Uterus (tissue), 4 donors: ENCODE measurements around the gene PLK1. TPM values are rescaled to one million over a fixed set of nuclear protein-coding genes. Genes with fewer than 3 reads are reported as not detected.

Experiments used
- DNase-seq, 2 donors: peaks; one replicate each; pipeline ENCODE4 v3.0.0-alpha.2; 2019 to 2020
- H3K27ac ChIP-seq, 2 donors: fragments of 200-600 bp; sonication (generic); 1 replicate in 1 of 2; 2 replicates in 1 of 2; pipeline ENCODE4 v1.5.1; 2016 to 2018
- H3K27me3 ChIP-seq, 2 donors: fragments of 200-600 bp; sonication (generic); one replicate each; pipeline ENCODE4 v1.5.1; 2018 to 2019; ENCODE audit warnings: control low read depth in 1 of 2
- H3K36me3 ChIP-seq, 2 donors: fragments of 200-600 bp; sonication (generic); one replicate each; pipeline ENCODE4 v1.5.1; 2019; ENCODE audit warnings: control low read depth in 1 of 2
- H3K4me1 ChIP-seq, 2 donors: fragments of 200-600 bp; sonication (generic); one replicate each; pipeline ENCODE4 v1.5.1; 2018 to 2019; ENCODE audit warnings: control low read depth in 1 of 2
- H3K4me3 ChIP-seq, 2 donors: fragments of 200-600 bp; sonication (generic); 1 replicate in 1 of 2; 2 replicates in 1 of 2; pipeline ENCODE4 v1.5.1; 2018 to 2019; ENCODE audit warnings: mild to moderate bottlenecking in 1 of 2
- H3K9me3 ChIP-seq, 2 donors: fragments of 200-600 bp; sonication (generic); one replicate each; pipeline ENCODE4 v1.5.1; 2019; ENCODE audit warnings: control low read depth in 1 of 2
- POLR2A ChIP-seq, 2 donors: fragments of 450-650 bp; IDR thresholded peaks; one replicate each; pipeline ENCODE4 v1.6.1; 2016; ENCODE audit warnings: antibody characterized with exemption in 2 of 2, mild to moderate bottlenecking in 1 of 2, moderate library complexity in 1 of 2
- intact Hi-C: fragments of 100-400 bp; cut with DNase I; formaldehyde crosslinking; loops from one replicate; pipeline ENCODE4 v1.15.1; 2023; ENCODE audit warnings: low total_unique reads
- total RNA-seq, 4 donors: library from RNA; depleted of rRNA in 3 of 4; stranded (reverse); fragments of >200 nt in 3 of 4; gene quantifications; one replicate each; pipeline versions ENCODE4 v1.1.0 to v1.2.4, GENCODE V29; 2014 to 2023
- TF ChIP-seq, protein P1 (sequence below), 4 experiments: fragments of 200-600 bp in 2 of 4; fragments of 450-650 bp in 2 of 4; sonication (generic) in 2 of 4; IDR thresholded peaks; one replicate each; pipeline ENCODE4 v1.5.1; 2016 to 2019; ENCODE audit warnings: antibody characterized with exemption in 4 of 4, mild to moderate bottlenecking in 2 of 4, moderate library complexity in 1 of 4
- donor health status: DM: yes; HTN: yes; CAD: no.

The PLK1 gene
- total RNA-seq, 4 donors from 2014 or later = 3.4 to 10.7 (median 4.4) TPM; not detected in 1

DNA sequence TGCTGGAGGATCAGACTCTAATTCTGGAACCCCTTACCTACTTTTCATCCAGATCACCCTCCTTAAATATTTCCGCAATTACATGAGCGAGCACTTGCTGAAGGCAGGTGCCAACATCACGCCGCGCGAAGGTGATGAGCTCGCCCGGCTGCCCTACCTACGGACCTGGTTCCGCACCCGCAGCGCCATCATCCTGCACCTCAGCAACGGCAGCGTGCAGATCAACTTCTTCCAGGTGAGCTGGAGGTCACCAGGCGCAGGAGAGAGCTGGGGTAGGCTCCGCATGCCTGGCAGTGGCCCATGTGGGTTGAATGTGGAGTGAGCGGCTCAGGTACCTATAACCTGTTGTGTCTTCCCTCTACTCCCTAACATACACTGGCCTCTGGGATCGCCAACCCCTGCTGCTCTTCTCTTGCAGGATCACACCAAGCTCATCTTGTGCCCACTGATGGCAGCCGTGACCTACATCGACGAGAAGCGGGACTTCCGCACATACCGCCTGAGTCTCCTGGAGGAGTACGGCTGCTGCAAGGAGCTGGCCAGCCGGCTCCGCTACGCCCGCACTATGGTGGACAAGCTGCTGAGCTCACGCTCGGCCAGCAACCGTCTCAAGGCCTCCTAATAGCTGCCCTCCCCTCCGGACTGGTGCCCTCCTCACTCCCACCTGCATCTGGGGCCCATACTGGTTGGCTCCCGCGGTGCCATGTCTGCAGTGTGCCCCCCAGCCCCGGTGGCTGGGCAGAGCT is 10.9 kb downstream of the PLK1 start:
- no peak for DNase-seq
- no peaks in the 10 kb centered on the region for H3K4me1 ChIP-seq
- no peak overlapping the region for H3K27ac ChIP-seq
- H3K27me3 ChIP-seq = no peaks in the 10 kb centered on the region
- H3K36me3 ChIP-seq = no peaks in the 10 kb centered on the region
- intact Hi-C loops = no loop called here
- H3K4me3 ChIP-seq = no peak overlapping the region
- no peaks in the 10 kb centered on the region for H3K9me3 ChIP-seq
- TF ChIP-seq POLR2A (IDR thresholded peaks at IDR 0.05) = no peak
- TF ChIP-seq, protein P1, sequence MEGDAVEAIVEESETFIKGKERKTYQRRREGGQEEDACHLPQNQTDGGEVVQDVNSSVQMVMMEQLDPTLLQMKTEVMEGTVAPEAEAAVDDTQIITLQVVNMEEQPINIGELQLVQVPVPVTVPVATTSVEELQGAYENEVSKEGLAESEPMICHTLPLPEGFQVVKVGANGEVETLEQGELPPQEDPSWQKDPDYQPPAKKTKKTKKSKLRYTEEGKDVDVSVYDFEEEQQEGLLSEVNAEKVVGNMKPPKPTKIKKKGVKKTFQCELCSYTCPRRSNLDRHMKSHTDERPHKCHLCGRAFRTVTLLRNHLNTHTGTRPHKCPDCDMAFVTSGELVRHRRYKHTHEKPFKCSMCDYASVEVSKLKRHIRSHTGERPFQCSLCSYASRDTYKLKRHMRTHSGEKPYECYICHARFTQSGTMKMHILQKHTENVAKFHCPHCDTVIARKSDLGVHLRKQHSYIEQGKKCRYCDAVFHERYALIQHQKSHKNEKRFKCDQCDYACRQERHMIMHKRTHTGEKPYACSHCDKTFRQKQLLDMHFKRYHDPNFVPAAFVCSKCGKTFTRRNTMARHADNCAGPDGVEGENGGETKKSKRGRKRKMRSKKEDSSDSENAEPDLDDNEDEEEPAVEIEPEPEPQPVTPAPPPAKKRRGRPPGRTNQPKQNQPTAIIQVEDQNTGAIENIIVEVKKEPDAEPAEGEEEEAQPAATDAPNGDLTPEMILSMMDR (IDR thresholded peaks at IDR 0.05) = no peak

DNA sequence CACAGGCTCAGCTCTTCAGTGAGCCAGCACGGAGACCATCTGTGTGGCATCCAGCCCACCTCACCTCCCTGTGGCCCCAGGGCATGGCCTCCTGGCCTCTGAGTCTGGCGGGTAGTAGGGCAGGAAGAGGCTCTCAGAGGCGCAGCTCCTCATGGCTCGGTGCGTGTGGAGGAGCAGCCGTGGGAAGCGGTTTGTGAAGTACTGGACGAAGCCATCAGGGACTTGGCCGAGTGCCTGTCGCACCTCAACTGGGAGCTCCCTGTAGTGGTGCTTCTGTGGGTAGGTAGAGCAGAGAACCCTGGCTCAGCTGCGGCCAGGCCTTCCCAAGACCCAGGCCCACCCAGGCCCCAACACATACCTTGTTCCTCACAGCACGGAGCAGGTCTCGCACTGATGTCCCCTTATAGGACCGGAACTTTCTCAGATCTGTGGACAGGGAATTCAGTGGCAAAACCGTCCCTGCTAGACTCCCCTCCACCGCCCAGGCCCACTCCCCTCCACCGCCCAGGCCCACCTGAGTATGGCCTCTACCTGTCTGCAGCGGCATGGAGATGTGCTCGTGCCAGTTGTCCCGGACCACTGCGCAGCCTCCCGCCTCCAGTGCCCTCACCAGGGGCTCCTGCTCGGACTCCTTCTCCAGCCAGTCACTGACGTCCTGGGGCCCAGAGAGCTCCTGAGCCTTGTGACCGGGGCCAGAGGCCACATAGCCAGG is 12.2 kb downstream of the PLK1 start:
- Histone ChIP-seq H3K36me3 (no peaks in the 10 kb centered on the region), H3K27ac (no peak overlapping the region), H3K9me3 (no peaks in the 10 kb centered on the region), H3K27me3 (no peaks in the 10 kb centered on the region), H3K4me1 (no peaks in the 10 kb centered on the region), H3K4me3 (no peak overlapping the region)
- TF ChIP-seq, protein P1 (IDR thresholded peaks at IDR 0.05) = no peak
- no peak for TF ChIP-seq POLR2A (IDR thresholded peaks at IDR 0.05)
- no peak for DNase-seq
- intact Hi-C loops = no loop called here

DNA sequence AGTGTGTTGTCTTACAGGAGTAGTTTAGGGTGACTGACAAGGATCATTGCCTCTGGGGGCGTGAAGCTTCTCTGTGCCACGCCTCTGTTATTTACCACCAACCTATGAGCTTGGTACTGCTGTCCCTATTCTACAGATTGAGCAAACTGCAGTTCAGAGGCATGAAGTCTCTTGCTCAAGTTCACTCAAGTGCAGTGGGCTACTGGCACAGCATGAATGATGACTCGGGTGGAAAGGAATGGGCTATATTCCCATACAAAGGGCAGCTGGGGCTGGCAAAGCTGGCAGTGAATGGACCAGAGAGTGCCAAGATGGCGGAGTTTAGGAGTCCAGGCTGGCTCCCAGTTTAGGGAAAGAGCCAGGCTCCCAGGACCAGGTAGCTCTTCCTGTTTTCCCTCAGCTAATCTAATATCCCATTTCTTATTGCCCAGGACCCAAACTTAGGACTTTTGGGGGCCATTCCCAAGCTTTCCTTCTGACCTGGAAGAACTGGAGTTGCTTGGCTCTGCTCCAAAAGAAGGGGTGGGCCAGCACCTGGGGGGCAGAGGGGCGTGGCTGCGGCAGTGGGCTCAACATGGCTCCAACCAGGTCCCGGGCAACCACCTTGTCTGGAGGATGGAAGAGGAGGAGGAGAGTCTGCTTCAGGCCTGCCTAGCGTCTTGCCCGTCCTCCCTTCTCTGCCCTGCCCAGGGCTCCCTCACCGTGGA is 12.9 kb downstream of the PLK1 start:
- Histone ChIP-seq H3K4me3 (no peak overlapping the region), H3K27me3 (no peaks in the 10 kb centered on the region), H3K4me1 (no peaks in the 10 kb centered on the region), H3K36me3 (no peaks in the 10 kb centered on the region), H3K9me3 (no peaks in the 10 kb centered on the region), H3K27ac (no peak overlapping the region)
- intact Hi-C loops = no loop called here
- no peak for TF ChIP-seq POLR2A (IDR thresholded peaks at IDR 0.05)
- TF ChIP-seq, protein P1 (IDR thresholded peaks at IDR 0.05) = no peak
- no peak for DNase-seq

DNA sequence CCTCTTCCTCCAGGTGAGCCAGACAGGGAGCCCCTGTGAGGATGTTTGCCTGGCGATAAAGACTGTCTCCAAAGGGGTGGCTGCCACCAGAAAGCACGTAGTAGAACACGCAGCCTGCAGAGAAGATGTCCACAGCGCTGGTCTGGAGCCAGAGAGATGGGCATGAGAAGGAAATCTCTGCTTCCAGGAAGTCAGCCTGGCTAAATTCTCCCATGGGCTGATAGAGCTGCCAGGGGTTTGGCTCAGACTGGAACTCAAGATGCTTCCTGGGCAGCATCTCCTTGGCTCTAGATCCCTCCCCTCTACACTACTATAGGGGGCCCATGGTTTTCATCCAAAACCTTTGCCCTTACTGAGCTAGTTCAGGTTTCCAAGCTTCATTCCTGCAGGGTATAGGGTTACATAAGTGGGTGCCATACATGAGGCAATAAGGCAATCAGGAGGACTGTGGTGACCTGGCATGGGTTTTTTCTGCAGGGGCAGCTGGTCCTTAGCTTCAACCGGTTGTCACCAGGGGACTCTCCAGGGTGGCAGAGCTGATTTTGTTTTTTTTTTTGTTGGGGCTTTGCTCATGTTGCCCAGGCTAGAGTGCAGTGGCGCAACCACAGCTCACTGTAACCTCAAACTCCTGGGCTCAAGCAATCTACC is 13.6 kb downstream of the PLK1 start:
- Histone ChIP-seq H3K4me3 (no peak overlapping the region), H3K4me1 (no peaks in the 10 kb centered on the region), H3K27me3 (no peaks in the 10 kb centered on the region), H3K36me3 (no peaks in the 10 kb centered on the region), H3K27ac (no peak overlapping the region), H3K9me3 (no peaks in the 10 kb centered on the region)
- DNase-seq = no peak
- intact Hi-C loops = no loop called here
- TF ChIP-seq, protein P1 (IDR thresholded peaks at IDR 0.05) = no peak
- TF ChIP-seq POLR2A (IDR thresholded peaks at IDR 0.05) = no peak
